ENCODE measurements around the gene RDH5.

RDH5 gene

DNA sequence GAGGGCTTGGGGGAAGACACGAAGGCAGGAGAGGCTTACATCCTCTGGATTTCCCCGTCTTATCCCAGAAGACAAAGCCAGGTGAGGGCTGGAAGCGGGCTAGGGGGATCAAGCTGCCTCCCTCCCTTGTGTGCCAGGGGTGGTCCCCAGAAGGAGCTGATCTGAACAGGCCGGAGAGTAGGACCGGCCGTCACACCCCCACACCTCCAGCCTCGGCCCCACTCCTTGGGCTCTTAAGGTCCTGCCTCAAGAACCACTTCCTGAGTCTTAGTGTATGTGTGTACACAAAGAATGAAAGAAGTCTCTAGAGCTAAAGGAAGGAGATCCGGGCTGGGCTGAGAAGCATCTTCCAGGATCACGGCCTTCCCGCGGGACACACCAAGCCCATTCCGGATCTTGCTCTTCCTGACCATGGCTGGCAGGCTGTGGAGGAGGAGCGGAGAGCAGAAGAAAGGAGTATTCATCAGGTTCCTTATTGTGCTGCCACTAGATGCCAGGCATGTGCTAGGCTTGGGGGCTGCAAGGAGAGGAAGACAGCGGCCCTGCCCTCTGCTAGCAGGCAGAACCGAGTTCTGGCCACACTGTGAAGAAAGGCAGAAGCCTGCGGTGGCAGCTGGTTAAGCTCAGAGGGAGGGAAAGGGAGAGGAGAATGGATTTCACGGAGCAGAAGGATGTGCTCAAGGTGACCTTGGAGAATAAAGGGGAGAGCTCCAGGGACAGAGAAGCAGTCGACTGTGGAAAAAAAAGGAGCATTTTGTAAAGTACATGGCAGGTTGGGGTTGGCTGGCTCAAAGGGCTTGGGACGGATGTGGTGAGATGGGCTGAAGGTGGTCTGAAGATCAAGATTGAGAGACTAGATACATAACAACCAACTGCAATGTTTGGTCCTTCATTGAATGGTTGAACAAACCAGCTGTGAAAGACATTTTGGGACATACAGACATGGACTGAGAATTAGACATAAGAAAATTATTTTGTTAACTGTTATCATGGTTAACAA, 9.9 kb downstream of the RDH5 start:
- DNase-seq, result peak in 1 of 2 donors; percentile 53

DNA sequence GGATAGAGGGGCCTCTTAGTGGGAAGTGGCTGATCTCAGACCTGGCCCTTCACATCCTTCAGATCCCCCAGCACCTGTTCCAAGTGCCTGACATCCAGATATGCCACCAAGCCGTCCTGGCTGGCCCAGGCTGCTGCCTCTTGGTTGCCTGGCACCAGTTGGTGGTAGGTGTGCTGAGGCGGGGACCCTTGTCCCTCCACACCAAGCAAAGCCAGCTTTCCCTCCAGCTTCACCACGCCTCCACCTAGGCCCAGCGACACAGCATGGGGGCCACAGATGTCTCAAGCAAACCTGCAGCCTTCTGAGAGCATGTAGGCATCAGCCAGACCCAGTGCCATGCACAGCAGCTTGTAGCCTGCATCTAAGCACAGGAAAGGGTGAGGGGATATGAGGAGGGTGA, 12.1 kb downstream of the RDH5 start:
- DNase-seq, result no peak

DNA sequence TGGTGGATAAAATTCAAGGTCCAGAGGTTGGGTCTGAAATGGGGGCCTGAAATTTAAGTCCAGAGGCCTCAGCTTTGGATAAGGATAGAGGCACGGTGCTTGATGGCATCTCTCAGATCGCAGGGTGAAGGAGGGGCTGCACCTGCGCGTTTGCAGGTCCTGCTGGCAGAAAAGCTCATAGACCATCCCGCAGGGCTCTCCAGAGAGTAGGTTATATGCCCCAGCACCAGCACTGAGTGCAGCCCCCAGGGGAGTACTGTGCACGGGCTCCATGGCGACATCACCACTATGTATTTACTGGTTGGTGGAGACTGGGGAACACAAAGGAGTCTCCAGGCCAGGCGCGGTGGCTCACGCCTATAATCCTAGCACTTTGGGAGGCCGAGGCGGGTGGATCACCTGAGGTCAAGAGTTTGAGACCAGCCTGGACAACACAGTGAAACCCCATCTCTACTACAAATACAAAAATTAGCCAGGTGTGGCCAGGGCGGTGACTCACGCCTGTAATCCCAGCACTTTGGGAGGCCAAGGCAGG, 12.9 kb downstream of the RDH5 start:
- DNase-seq, result no peak

DNA sequence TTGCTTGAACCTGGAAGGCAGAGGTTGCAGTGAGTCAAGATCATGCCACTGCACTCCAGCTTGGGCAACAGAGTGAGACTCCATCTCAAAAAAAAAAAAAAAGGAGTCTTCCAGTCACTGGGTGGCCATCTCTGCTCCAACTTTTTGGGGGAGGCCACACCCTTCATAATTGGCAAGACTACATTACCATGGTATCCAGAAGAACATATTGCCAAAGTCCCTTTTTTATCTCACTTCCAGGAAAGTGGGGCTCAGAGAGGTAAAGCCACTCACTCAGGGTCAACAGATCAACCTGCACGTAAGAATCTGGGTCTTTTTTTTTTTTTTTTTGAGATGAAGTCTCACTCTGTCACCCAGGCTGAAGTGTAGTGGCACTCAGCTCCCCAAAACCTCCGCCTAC, 13.7 kb downstream of the RDH5 start:
- DNase-seq, result no peak

DNA sequence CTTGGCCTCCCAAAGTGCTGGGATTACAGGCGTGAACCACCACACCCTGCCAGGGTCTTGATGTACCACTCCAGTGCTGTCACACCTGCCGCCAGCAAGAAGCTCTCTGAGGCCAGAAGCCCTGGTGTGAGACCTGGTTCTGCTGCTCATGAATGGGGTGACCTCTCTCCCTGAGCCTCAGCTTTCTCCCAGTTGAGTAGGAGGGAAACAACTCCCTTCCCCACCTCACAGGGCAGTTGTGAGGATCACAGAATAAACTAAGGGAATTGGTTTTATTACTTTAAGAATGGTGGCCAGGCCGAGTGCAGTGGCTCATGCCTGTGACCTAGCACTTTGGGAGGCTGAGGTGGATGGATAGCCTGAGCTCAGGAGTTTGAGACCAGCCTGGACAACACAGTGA, 14.4 kb downstream of the RDH5 start:
- DNase-seq, result no peak

DNA sequence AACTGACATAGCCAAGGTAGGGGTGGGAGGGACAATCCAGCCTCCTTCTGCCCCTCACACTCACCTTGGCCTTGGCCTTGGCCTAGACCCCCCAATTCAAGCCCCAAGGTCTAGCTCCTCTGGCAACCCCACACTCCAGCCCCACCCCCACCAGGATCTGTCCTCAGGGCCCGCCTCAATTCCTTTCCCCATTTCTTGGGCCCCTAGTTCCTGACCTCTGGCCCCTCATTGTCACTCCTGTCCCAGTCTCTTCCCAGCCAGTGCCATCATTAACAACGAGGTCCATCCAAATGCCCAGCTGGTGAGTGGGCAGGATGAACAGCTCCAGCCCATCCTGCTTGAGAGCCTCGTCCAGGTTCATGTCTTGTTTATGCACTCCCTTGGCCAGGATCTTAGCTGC, 15.9 kb downstream of the RDH5 start:
- DNase-seq, result no peak

DNA sequence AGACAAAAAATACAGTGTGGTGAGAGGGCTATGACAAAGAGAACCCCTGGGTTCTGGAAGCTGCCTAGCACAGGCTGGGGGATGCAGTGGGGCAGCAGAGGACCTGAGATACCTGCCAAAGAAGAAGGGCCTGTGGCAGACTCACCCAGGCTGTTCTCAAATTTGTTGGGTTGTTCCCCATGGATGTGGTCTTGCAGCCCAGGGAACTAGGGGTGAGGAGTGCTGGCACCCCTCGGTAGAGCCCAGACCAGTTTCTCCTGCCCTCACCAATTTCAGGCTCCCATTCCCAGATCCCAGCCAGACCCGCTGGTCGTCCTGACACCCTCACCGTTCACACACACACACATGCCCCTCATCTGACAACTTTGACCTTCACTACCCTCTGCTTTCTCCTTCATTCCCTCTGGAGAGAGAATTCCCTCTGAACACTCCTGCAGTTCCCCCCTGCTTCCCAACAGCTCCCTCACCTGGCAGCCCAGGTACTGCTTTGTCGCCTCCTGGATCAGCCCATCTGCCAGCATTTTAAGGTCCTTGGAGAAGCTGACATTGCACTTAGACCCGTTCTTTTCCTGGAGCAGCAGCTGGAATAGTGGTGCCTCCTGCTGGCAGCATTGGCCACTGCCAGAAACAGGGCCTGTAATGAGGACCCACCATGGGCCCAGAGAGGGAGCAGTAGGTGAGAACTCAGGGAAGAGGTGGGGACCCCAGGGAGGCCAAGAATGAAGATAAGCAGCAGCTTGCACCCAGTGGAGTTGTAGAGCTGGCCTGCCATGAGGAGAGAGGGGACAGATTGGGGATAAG, 16.8 kb downstream of the RDH5 start:
- peak; percentile 51 to 84 for DNase-seq

DNA sequence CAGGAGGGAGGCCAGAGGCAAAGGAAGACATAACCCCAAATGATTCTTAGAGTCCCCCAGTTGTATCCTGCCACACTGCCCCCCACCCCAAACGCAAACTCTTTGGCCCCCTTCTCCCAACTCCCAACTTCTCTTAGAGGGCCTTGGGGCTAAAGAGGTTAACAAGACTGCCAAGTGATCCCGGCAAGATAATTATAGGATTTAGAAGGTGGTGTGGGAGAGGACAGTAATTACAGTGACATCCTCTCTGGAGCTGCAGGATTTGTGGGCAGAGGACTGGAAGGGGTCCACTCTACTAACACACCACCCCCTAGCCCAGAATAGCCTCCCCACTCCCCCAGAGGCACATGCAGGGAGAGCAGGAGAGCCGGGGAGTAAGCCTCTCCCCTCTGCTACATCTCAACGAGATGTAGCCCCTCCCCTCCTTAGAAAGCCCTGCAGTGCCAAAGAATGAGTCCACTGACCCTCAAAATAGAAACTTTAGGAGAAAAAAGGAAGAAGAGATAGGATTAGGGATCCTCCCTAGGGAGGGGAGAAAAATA, 17.5 kb downstream of the RDH5 start:
- DNase-seq, result no peak

DNA sequence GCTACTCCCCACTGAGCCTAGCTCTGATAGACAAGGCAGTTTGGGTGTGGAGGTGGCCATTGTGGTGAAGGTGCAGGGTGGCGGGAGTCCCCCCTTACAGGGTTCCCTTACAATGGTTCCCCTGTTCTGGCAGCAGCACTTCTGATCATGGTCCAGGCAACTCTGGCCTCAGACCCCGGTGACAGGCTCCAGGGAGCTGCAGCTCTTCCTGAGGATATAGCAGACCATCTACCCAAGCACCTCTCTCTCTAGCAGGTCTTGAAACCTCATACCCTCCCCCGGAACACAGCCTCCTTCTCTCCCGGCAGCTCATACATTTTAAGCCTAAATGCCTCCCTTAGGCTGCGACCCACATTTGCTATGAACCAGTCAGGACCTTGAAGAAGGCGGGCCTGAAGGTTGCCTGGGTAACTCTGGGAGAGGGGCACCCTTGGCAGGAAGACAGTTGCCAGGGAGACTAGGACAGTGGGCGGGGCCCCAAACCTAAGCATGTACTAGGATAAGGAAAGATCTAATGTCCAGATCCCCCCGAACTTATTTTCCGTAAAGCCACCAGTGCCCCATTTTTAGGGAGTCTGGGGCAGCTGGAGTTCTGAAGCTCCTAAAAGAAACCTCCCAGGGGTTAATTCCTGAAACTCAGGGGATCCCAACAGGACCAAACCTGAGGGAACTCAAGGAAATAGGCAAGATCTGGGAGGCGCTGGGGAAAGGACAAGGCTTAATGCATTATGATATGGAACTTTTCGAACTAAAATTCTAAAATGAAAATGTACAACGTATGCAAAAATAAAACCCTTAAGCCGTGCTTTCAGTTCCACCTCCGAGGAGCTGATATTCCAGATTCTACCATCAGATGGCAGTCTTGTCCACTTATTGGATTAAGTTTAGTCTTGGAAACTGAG, 18.2 kb downstream of the RDH5 start:
- DNase-seq, result peak; percentile 72 to 100

DNA sequence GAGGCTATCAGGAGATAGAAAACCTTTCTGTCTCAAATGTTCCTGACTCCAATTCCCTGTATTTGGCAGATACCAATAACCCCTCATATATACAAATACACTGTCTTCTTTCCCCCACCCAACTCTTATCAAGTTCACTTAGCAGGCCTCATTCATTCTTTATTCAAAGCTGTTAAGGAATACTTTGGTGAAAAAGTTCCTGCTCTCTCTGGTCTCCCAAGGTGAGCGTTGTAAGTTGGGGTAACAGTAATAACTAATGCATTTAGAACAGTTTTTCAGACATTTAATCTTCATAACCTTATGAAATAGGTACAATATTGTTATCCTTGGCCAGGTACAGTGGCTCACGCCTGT, 18.8 kb downstream of the RDH5 start:
- no peak for DNase-seq

DNA sequence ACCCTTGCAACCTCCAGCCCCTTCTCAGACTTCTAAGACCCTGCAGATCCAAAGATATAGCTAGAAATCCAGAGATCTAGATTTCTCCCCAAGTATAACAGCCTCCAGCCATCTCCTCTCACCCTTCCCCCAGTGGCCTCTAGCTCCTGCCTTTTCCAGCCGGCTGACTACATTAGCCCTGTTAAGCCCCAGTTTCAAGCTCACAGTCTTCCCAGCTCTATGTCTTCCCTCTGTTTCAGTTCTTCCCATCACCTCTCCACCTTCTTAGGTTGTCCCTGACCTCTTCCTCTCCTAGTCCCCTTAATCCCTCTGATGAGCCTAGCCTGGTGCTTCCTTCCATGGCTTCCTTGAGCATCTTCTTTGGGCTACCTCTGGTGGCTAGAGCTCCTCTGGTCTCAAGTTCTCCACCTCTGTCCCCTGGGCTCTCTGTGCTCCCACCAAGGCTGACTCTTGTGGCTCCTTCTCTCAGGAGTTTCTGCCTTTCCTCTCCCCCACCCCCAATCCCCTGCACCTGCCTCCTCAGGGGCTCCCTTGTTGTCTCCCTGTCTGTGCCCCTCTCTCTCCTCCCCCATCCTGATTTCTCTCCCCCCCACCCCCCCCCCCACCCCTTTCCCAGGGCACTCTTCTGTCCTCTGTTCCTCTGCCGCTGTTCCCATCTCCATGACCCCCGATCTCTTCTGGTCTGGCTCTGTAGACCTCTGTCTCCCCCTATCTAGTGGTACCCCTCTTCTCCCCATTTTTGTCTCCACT, 21.9 kb downstream of the RDH5 start:
- DNase-seq, result no peak

DNA sequence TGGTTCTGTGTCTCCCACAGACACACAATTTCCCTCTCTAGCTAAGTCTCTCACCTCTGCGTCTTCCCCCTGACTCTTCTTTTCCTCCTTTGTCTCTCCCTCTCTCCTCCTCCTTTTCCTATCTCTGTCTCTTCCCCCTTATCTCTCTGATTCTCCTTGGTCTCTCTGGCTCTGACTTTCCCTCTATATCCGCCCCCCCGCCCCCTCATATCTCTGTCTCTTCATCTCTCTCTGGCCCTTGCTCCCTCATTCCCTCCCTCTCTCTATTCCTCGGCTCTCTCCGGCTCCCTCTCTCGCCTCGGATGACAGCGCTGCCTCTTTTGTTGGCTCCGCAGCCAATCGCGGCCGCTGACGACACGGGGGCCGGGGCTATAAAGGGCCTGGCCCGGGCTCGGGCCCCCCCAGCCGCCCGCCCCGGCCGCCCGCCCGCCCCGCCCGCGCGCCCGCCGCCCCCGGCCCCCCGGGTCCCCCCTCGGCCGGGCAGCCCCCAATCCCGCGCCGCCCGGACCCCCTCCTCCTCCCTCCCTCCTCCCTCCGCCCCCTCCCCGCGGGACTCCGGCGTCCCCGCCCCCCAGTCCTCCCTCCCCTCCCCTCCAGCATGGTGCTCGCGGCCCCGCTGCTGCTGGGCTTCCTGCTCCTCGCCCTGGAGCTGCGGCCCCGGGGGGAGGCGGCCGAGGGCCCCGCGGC, 22.7 kb downstream of the RDH5 start, which contains the start of gene GDF11:
TSS of gene GDF11 (plus strand) at position 404 of the 687 bp plus-strand sequence. CDS start at position 599, 195 bp downstream.
- peak in 1 of 2 donors; percentile 20 for DNase-seq

DNA sequence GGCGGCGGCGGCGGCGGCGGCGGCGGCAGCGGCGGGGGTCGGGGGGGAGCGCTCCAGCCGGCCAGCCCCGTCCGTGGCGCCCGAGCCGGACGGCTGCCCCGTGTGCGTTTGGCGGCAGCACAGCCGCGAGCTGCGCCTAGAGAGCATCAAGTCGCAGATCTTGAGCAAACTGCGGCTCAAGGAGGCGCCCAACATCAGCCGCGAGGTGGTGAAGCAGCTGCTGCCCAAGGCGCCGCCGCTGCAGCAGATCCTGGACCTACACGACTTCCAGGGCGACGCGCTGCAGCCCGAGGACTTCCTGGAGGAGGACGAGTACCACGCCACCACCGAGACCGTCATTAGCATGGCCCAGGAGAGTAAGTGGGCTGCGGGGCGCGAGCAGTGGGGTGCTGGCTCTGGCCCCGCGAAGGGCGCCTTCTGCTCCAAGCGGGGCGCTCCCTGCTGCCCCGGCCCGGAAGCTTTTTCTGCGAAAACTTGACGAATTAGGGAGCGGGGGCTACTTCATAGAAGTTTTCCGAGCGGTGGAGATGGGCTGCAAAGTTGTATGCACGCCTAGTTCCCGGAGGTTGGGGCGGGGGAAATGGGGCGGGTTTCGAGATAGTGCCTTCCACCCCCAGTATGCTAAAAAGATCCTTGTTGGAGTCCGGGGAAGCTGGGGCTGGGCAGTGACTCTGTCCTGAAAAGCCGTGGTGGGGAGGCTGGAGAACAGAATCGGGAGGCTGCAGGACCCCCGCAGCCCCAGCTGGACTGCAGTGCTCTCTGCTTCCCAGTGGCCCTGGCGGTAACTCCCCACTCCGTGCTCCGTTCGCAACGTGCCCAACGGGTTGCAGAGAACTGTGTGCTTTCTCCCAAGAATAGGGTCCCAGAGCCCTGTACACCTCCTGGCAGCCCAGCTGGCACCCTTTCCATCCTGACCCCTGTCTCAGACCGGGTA, 23.5 kb downstream of the RDH5 start:
- peak; percentile 35 to 58 for DNase-seq

DNA sequence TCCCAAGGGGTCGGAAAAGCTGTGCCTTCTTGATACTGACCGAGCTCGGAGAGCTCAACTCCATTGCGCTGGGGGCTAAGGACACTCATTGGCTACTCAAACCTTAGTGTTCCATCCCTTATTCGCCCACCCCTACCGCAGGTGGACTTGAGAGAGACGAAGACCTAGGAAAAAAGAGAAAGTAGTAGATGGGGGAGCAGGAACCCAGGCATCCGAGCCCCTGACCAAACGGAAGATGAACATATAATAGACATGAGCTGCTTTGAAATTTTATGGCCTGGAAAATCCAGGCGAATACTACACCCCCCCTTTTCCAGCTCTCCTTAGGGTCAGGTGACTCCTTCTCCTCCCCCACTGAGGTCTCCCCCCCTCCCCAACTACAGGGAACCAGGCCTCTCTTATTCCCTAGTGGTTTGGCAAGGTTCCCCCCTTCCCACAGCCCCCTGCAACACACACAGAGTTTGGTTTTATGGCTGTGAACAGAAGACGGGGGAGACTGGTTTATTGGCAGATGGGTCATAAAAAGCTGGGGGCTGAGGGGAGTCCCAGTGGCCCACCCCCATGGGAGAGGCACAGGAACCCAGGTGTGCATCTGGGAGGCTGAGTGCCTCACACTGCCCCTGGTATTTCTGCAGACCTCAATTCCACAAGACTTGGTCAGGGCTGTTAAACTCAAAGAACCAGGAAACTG, 24.3 kb downstream of the RDH5 start:
- no peak for DNase-seq

DNA sequence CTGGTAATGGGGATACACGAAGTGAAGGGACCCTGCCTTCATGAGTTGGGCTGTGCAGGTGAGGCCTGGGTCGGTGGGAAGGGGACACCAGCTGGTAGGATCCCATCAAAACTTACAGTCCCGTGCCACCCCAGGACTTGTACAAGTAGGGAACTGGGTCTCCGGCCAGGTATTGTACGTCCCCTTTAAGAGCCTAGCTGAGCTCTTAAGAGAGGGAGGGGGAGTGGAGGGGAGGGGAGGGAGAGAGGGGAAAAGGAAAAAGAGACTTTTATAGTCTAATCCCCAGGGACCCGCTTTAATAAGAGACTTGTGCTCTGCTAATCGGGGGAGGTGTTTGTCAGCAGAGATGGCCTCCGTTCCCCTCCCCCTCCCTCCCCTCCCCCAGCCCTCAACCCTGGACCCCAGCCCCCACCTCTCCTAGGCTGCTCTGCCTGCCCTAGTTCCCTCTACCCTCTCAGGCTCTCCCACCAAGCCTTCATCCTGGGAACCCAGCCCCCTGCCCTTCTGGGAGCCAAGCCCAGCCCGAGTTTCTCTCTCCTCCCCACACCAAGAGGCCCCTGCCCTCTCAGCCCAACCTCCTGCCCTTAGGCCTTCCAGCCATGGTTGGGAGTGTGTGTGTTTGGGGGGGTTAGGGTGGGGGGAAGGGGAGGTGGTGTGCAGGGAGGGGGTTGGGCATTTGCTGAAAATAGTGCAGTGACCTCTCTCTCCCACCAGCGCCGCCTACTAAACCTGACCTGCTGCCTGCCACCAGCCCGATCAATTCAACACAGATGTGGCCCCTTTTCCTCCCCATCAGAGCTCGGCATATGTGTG, 25.4 kb downstream of the RDH5 start:
- DNase-seq, result no peak

DNA sequence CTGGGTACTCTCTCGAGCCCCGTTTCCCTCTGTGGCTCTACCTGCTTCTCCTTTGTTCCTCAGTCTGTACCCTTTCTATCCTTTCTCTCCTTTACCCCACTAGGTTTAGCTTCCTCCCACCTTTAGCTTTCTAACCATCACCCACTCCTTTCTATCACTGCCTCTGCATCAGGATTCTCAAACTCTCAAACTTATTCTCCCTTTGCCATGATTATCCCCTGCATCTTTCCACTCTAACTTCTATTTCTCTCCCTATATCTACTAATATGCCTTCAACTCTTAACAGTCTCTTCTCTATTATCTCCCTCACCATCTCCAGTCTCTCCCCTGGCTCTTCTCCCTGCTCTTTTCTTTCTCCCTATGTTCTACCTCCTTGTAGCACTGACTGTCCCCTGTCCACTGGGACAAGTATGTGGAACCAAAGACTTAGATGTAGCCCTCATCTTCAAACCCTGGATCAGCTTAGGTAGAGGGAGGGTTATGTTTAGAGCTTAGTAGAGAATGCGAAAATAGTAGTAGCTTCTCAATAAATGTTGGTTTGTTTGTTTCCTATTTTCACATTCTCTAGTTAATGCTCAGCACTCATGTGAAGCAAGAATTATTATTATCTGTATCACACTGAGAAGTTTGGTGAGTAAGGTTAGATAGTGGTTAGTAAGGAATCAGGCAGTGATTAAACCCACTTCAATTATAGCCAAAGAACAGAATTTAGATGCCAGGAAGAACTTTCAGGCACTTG, 26.1 kb downstream of the RDH5 start:
- no peak for DNase-seq

DNA sequence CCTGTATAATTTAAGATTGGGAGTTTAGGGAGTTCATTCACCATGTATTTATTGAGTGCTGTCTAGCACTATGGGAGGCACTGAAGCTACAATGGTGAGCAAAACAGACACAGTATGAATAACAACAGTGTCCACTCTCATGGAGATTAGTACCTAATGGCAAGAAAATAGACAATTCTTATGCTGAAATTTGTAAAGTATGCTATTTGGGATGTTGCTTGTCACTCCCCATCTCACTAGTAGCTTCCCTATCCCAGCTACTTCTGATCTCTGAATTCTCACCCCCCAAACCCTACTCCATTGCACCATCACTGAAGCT, 26.7 kb downstream of the RDH5 start:
- no peak for DNase-seq

Data from inflammatory macrophage treated with lipopolysaccharide for 1 hour (primary cell).